HG03066 (cell line): ENCODE measurements around the gene SPDL1.

ENCODE experiments used
- ATAC-seq: cut with Tn5 transposase; IDR thresholded peaks from one replicate; pipeline ENCODE4 v1.9.1; 2021; ENCODE audit warnings: low read depth; ENCODE audit not compliant: unreplicated experiment

Gene SPDL1

DNA sequence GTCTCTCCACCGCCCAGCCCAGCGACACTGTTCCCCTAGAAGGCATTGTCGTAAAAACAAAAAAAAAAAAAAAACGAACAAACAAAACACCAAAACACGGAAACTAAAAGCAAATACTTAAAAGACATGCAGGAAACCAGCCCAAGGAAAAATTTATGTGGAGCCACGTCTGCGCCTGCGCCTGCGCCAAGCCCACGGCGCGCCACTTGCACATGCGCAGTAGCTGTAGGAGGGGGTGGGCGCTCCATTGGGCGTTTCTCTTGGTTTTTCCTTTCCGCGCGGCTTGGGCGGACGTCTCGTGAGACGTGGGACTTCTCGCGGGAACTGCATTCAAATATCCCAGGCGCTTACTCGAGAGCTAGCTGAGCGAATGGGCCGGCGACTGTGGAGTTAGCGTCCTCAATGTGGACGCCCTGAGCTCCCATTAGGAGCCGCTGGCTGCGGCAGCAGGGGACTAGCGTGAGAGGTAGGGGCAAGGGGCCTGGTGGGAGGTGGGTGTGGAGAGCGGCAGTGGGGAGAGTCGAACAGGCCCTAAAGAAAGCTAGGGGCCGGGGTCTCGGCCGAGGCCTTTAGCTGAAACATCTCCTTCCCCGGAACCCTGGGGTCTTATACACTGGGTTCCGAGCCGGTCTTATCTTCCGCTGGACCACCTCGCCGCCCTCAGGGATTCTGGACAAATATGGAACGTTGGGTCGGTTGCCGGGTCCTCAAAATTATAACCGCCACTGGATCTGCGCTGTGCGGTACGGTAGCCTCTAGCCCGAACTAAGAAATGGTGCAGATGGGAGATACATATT is at the start of gene SPDL1:
Gene SPDL1 (plus strand): TSS at position 350 of the 797 bp plus-strand sequence. CDS start 4,644 bp downstream, outside the sequence.
- peak; percentile 85 for ATAC-seq

- no peak for ATAC-seq
These were observed 49.2 kb upstream of the SPDL1 start for GRCh38 chr5:169534311-169534880.

DNA sequence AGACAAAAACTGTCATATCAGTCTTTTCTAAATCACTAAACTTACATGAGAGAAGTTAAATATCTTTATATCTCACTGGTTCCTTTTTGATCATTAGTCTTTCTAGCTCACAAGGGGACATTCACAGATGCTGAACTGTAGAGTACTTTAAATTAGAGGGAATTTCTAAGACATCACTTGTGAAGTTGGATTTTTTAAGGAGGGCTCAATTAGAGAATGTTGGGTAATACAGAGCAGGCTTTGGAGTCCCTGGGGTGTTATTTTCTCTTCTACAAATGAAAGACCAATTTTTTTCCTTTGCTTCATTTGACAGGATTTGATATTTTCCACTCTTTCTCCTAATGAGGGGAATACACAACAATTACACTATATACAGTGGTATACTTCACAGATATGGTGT is 48.6 kb upstream of the SPDL1 start:
- no peak for ATAC-seq

DNA sequence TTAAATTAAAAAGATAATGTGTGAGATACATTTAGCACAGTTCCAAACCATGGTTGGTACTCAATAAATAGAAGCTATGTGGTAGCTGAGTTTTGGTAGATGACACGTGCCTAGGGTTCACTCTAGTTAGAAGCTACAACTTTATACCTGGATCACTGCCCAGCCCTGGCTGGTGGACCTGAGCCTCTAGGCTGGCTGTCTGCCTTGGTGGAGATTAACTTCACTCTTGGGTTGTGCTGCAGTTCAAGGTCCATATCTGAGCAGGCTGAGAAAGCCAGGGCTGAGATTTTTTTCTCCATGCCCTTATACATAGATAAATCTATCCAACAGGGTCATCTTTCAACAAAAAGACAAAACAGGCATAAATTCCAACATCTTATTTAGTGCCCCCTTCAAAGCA is 44.6 kb upstream of the SPDL1 start:
- ATAC-seq = no peak

DNA sequence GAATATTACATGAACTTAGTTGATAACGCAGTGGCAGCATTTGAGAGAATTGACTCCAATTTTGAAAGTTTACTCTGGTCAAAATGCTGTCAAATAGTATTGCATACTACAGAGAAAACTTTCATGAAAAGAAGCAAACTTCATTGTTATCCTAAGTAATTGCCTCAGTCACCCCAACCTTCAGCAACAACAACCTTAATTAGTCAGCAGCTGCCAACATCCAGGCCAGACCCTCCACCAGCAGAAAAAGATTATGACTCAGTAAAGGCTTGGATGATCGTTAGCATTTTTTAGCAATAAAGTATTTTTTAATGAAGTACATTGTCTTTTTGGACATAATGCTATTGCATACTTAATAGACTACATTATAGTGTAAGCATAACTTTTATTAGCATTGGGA is 40.8 kb upstream of the SPDL1 start:
- ATAC-seq = no peak

- ATAC-seq = no peak
These were observed 39.2 kb upstream of the SPDL1 start for GRCh38 chr5:169544264-169544950.

GRCh38 chr5:169545762-169546161 is 37.8 kb upstream of the SPDL1 start:
- ATAC-seq = no peak

- ATAC-seq = no peak
These were observed 37.2 kb upstream of the SPDL1 start for GRCh38 chr5:169546346-169546745.

DNA sequence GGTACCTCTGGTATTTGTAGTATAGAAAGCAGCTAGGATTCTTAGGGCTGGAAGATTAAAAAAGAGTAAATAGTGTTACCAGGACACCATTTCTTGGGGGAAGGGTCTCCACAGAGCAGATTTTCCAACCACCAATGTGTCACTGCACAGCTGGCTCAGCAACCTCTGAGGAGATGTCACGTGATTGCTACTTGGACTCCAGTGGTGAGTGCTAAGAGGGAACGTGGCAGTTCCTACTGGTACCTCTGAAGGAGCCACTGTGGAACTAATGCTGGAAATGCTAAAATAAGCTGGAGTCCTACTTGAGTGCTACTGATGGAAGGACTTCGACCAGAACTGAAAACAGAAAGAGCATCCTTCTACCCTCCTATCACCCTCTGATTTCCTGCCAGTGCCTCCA is 36.1 kb upstream of the SPDL1 start:
- no peak for ATAC-seq

DNA sequence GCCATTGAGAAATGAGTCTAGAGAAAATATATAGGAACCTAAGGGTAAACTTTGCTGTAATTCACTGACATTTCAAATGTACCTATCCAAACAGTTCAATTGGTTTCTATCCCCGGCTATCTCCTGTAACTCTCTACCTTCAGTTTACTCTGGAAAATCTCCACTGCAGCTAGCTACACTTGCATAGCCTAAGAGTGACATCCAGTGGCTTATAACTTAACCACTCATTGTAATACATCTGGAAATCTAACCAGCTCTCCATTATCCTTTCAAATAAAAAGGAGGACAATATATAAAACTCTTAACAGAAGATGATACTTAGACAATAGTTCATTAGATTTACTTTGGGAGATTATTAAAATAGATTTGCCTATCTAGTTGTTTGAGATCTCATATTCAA is 35.3 kb upstream of the SPDL1 start:
- no peak for ATAC-seq

DNA sequence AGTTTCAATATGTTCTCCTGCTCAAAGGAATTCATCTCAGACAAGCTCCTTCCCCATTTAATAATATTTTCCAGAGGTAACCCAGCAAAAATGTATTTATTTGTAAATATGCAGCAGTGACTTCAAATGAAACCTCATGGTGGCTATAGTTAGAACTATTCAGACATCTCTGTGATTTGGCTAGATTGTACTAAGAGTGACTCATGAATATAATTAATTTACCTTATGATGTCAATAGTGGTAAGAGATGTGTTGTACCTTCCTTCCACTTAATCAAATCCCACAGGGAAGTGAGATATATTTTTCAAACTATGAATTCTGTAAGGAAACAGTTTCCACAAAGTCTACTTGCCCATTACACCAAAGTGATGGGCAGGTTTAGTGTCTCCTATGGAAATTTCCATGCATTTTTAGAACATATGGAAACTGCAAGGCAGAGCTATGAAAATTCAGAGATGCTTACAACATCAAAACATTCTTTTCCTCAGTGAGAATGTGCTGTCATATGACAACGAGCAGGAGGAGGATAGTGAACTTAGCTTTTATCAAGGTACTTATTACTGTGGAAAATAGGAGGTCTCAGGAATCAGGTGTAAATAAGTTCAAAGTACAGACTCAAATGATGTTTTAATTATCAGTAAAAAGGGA is 34.0 kb upstream of the SPDL1 start:
- ATAC-seq = no peak

- no peak for ATAC-seq
These were observed 33.3 kb upstream of the SPDL1 start for GRCh38 chr5:169550227-169550626.

DNA sequence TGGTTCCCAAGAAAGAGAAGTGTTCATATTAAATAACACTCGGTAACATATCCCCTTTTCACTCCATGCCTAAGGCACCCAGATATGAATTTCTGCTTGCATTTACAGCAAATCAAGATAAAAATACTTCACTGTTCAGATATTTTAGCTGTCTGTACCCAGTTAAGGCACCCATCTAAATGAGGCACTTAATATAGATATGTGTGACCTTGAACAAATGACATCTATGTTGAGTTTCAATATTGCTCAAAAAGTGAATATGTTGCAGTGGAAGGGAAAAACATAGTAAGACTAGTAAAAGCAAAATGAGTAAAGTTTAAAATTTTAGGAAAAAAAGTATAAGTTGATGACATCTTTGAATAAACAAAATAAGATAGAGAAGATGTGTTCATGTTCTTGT is 32.4 kb upstream of the SPDL1 start:
- ATAC-seq = no peak

DNA sequence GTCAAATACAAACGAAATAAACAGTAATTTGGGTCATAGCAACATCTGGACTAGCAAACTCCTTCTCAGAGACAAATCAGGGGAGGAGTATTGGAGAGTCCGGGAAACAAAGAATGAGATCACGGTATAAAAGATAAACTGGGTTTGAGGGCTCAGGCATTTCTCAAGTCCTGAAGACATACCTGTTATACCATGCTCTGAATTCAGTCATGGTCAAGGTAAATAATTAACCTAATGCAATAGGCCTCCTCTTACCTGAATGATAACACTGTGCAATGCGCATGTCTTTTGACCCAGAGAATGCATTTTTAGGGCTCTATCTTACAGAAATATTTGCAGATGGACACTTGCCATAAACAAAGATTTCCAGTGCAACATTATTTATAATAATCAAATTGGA is 31.9 kb upstream of the SPDL1 start:
- ATAC-seq = no peak

- ATAC-seq = no peak
These were observed 29.3 kb upstream of the SPDL1 start for GRCh38 chr5:169554251-169554650.

GRCh38 chr5:169557838-169558237 is 25.7 kb upstream of the SPDL1 start:
- ATAC-seq = no peak

DNA sequence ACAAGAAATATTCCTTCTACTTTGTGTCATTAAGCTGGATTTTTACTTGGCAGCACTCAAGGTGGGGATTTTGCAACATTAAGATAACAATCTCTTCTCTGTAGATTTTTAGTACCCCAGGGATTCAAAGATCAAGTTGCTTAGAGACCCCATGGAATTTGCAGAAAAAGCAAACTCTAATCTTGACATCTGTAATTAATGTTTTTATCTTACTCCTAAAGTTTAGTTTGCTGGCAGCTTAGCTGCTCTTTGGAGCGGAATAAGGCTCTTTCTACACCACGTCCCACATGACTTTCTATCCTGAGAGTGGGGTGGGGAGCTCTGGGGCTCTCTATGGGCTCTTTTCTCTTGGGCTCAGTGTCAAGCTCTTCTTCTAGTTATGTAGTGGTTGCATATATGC is 21.7 kb upstream of the SPDL1 start:
- ATAC-seq = no peak

DNA sequence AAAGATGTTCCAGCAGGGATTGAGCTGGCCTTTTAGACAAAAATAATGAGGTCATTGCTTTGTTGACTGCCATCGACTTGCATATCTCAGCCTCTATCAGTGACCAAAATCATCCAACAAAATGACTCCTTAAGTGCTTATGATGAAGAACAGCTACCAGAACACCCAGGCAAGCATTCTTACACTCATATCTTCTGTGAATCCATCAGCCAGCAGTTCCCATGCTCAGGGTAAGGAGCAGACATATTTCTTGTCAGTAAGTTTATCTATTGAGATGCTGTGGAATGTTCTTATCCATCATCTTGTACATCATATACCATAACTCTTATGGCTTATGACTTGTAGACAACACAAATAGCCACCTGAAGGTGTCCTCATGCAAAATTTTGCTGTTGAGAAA is 20.2 kb upstream of the SPDL1 start:
- no peak for ATAC-seq

DNA sequence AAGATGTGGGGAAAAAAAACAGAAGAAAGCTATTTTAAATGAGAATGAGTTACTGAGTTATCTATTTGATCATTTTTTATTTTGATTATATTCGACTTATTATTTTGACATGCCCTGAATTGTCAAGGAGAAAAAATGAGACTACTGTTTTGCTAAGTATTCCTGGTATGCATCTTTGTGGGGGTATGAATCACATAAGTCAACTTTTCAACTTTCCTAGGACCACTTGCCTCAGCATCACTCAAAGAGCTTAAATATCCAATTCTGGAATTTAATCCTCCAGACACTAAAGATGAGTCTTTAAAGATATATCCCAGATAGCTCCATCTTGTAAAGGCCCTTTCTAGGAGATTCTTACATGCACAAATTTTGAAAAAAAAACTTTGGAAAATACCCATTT is 17.4 kb upstream of the SPDL1 start:
- no peak for ATAC-seq

DNA sequence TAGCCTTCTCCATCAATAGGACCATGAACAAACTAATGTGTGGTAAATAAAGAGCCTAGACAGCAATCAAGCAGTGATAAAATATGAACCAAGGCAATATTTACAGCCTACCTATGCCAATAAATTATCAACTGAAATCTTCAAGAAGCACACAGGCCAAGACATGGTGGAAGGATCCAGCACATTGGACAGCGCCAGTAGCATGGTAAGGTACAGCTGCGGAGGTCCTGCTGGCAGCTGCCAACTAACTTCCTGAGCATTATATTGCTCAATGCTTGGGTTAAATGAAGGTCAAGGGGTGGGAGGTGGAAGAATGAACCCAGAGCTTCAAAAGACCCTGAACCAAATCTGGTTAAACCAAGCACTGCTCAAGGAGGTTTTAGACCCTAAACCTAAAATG is 16.5 kb upstream of the SPDL1 start:
- no peak for ATAC-seq

GRCh38 chr5:169569513-169569912 is 14.1 kb upstream of the SPDL1 start:
- no peak for ATAC-seq
